CD4-positive, alpha-beta T cell treated with Interleukin-4 for 4 hours (primary cell): Measurements from ENCODE around the gene KRT82.
"Not testable (repeated sequence)": the region's sequence is repeated elsewhere in the genome, so short reads cannot be mapped to it uniquely, and the experiment has no call there.

Experiments used
- DNase-seq: peaks from one replicate; pipeline ENCODE4 v3.0.0-alpha.2; 2020

KRT82 gene

GRCh38 chr12:52434760-52435530 is 28.8 kb upstream of the KRT82 start:
- DNase-seq, result no peak

GRCh38 chr12:52434081-52434733 is 28.1 kb upstream of the KRT82 start, which contains the start of gene KRT75:
TSS of gene KRT75 (minus strand) at chr12:52434371. CDS start at chr12:52434304, 67 bp downstream.
- no peak for DNase-seq

- no peak for DNase-seq
These were observed 27.5 kb upstream of the KRT82 start for GRCh38 chr12:52433501-52434080.

- no peak for DNase-seq
These were observed 26.5 kb upstream of the KRT82 start for GRCh38 chr12:52432559-52433207.

GRCh38 chr12:52428121-52428520 is 22.0 kb upstream of the KRT82 start:
- DNase-seq, result no peak

GRCh38 chr12:52427083-52427482 is 20.9 kb upstream of the KRT82 start:
- no peak for DNase-seq

- DNase-seq, result no peak
These were observed 19.9 kb upstream of the KRT82 start for GRCh38 chr12:52426034-52426433.

- no peak for DNase-seq
These were observed 19.3 kb upstream of the KRT82 start for GRCh38 chr12:52425466-52425865.

GRCh38 chr12:52423661-52424500 is 17.7 kb upstream of the KRT82 start:
- no peak for DNase-seq

GRCh38 chr12:52423035-52423434 is 16.9 kb upstream of the KRT82 start:
- no peak for DNase-seq

- no peak for DNase-seq
These were observed 13.5 kb upstream of the KRT82 start for GRCh38 chr12:52419656-52420055.

- no peak for DNase-seq
These were observed 12.5 kb upstream of the KRT82 start for GRCh38 chr12:52418576-52419110.

GRCh38 chr12:52417740-52418139 is 11.6 kb upstream of the KRT82 start:
- no peak for DNase-seq

GRCh38 chr12:52416795-52417194 is 10.7 kb upstream of the KRT82 start:
- no peak for DNase-seq

GRCh38 chr12:52415870-52416750 is 10.0 kb upstream of the KRT82 start:
- no peak for DNase-seq

GRCh38 chr12:52414936-52415335 is 8.8 kb upstream of the KRT82 start:
- no peak for DNase-seq

- DNase-seq, result no peak
These were observed 7.7 kb upstream of the KRT82 start for GRCh38 chr12:52413782-52414345.

- no peak for DNase-seq
These were observed 7.1 kb upstream of the KRT82 start for GRCh38 chr12:52413202-52413601.

- DNase-seq, result no peak
These were observed 5.7 kb upstream of the KRT82 start for GRCh38 chr12:52411815-52412214.

- DNase-seq, result not testable (repeated sequence)
These were observed 4.6 kb upstream of the KRT82 start for GRCh38 chr12:52410589-52411248.
